ENCODE results near the gene TMEM221.

Gene TMEM221

DNA sequence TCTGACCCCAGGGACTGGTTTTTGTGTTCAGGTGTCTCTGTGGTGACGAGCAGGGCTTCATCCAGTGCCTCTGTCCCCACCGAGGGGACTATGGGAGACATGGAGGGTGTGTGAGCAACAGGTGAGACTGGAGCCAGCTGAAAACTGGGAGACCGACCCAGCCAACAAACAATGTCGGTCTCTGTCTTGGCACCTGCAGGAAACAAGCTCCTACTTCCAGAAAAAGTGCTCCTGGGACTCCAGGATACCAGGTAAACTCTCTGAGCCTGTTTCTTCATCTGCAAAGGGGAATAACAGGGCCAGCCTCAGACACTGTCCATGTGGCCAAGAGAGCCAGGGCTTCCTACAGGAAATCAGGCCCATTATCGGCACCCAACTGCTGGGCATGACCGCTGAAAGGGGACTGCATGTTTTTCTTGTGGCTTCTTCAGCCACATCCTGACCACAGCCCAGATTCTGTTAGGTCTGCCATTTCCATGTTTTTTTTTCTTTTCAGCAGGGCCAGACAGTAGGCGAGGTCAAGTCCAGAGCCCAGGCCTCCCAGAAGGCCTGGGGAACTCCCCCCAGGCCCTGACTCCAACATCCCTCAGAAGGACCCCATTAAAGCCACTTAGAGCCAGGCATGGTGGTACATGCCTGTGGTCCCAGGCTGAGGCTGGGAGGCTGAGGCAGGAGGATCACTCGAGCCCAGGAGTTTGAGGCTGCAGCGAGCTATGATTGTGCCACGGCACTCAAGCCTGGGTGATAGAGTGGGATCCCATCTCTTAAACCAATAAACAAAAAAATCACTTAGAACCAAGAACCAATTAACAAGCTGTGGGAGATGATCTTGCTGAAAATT lies 42.2 kb downstream of the TMEM221 start:
- no peak for DNase-seq (ENCODE audit: low read depth in 1 of 2, low spot score in 1 of 2)

DNA sequence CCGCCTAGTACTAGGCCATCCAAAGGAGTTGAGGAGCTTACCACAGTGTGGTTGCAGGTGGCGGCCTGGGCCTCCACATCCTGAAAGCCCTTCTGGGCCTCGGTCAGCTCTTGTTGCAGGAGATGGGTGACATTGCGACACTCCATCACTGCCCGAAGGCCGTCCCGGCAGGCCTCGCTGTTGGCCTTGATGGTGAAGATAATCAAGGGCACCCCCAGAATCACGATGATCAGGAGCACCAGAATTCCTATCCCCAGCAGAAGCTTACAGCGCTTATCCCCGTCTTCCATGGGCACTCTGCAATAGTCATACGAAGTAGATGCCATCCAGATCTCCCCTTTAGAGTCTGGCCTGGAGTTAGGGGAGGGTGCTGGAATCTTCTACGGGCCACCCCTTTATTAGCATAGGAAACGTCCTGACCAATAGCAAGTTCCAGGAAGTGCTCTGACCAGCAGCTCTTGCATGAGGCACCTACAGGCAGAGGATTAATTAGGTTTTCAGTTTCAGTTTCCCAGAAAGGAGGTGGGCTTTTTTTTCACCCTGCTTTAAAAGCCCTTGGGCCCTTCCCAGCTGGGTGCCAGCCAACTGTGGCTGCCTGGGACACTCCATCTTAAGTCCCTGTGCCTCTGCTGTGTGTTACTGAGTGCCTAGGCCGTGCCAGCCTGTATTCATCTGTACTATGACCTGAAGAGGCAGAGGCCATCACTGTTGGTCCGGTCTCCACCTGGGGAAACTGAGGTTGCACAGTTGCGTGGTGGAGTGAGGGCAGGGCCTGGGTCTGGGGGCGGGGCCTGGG lies 43.0 kb downstream of the TMEM221 start, which contains the start of gene BST2:
Gene BST2 (minus strand): TSS at position 381 of the 796 bp plus-strand sequence. CDS start 55 bp downstream, at position 326.
- DNase-seq (ENCODE audit: low read depth in 1 of 2, low spot score in 1 of 2) = no peak

DNA sequence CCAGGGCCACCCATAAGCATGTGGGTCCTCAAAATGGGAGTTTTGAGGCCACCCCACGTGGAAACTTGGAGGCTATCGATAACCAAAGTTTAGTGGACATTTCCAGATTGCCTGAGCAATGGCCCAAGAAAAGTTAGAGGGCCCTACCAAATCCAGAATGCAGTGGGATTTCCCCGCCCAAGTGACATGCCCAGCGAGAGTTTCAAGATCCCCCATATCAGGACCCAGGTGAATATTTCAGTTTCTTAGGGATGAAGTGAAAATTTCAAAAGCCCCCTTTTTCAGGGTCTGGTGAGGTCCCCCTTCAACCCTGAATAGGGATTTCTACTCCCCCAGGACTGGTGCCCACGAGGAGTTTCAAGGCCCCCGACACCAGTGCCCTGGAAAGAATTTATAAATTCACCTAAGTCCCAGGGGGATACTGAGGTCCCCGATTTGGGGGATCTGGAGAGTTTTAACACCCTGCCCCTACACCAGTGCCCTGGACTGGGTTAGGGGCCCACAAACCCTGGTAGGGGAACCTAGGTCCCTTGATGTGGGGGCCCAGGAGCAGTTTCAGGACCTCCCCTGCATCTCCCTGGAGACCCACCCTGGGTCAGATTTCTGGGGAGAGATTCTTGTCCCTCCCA lies 43.7 kb downstream of the TMEM221 start:
- no peak for DNase-seq (ENCODE audit: low read depth in 1 of 2, low spot score in 1 of 2)

DNA sequence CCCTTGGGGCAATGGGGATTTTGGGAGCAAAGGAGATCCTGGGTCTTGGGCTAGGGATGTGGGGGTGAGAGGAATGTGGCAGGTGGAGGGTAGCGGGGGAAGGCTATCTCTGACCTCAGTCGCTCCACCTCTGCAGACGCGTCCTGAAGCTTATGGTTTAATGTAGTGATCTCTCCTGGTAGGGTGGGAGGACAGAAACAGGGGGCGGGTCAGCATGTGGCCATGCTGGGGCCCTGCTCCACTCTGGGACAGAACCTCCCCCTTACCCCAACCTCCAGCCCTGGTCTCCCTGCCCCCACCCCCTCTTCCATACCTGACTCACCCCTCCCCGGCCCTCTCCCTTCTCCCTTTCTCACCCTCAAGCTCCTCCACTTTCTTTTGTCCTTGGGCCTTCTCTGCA lies 44.5 kb downstream of the TMEM221 start:
- no peak for DNase-seq (ENCODE audit: low read depth in 1 of 2, low spot score in 1 of 2)

DNA sequence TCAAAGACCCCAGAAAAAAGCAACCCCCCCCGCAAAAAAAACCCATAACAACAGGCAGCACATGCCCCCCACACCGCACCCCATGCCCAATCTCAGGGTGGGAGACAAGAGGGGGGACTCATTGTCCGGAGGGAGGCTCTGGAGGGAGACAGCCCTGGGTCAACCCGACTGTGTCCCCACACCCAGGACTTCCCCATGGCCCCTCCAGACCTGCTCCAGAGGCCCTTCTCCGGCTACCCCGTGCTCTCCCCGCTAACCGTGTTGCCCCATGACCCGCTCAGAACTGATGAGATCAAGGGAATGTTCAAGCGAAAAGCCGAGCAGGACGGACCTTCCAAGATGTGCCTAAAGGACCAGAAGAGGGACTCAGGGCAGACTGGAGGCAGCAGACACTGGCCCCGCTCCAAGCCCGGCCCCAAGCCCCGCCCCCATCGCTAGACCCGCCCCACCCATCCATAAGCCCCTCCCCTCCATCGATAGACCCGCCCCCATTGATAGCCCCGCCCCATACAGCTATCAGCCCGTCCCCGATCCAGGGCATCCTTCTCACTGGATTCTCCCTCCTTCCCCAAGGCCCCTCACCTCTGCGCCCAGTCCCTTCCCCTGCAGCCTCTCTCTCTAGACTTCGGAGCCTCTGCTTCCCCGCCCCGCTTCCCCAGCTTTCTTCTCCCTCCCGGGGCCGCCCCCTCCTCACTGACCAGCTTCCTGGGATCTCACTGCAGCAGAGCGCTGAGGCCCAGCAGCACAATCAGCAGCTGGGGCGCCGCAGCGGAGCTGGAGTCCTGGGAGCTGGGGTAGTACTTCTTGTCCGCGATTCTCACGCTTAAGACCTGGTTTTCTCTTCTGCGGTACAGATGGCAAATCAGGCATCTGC lies 45.2 kb downstream of the TMEM221 start:
- peak; percentile 20 to 34 for DNase-seq (ENCODE audit: low read depth in 1 of 2, low spot score in 1 of 2)

DNA sequence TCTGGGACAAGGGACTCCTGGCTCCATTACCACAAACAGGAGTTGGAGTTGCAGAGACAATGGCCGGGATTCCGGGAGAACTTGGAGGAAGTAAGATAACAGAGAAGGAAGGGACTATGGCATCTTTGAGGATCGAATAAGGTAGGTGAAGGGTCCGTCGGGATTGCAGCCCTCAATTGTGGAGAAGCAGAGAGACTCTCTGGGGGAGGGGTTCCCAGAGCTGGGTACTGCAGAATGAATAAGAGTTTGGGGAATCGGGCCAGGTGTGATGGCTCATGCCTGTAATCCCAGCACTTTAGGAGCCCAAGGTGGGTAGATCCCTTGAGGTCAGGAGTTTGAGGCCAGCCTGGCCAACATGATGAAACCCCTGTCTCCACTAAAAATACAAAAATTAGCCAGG lies 46.8 kb downstream of the TMEM221 start:
- no peak for DNase-seq (ENCODE audit: low read depth in 1 of 2, low spot score in 1 of 2)

DNA sequence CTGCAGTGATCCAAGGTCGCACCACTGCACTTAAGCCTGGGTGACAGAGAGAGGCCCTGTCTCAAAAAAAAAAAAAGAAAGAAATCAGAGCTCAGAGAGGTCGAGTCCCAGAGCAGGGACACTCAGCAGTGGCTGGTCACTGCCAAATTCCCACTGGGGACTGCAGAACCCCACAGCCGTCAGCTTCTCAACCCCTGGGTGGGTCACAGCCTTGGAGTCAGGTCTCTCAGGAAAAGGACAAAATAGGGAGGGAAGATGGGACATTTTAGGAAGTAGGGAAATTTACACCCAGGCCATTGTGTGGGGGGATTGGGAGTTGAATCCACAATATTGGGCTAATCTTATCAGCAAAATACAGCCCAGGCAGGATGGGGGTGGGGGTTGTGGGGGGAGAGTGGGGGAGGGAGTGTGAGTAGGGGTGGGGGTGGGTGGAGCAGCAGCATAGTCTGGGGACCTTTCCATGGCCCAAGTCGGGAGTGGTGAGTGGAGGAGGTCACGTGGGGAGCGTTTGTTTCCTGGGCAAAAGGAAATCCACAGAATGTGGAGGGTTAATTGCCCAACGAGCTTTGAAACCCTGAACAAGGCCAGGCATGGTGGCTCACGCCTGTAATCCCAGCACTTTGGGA lies 49.5 kb downstream of the TMEM221 start:
- no peak for DNase-seq (ENCODE audit: low read depth in 1 of 2, low spot score in 1 of 2)

DNA sequence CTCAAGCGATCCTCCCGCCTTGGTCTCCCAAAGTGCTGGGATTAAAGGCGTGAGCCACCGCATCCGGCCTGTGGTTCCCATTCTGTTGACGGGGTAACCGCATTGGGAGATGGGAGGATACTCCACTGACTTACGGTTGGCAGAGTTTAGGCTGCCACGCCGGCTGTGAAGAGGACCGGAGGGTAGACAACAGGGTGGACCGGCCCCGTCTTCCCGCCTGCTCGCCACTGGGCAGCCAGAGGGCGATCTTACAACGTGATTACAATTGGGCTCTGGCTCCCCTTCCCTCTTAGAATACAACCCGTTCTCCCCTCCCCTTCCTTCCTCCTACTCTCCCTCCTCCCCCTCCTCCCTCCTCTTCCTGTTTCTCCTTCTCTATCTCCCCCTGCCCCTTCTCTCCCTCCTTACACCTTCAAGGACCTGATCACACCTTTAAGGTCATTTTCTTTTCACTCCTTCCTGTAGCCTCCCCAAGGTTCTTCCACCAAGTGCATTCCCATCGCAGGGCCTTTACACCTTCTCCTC lies 53.5 kb downstream of the TMEM221 start:
- DNase-seq (ENCODE audit: low read depth in 1 of 2, low spot score in 1 of 2) = peak; percentile 33 to 60

DNA sequence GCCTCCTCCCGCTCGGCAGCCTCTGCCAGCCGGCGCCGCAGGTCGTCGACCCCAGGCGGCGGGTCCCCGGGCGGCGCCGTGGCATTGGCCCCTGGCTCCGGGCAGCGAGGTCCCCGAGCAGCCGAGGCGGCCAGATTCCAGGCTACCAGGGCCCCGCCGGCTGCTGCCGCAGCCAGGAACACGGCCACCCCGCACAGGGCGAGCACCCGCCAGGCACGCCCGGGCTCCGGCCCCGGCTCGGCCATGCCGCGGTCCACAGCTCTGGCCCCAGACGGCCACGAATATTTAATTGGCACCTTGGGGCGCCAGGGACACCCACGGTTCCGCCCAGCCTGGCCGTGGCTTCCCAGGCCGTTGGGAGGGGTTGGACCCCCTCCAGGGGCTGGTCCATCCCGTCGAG lies 54.6 kb downstream of the TMEM221 start, which contains the start of gene CCDC194:
Gene CCDC194 (minus strand): TSS at position 283 of the 400 bp plus-strand sequence. CDS start 38 bp downstream, at position 245.
- DNase-seq (ENCODE audit: low read depth in 1 of 2, low spot score in 1 of 2) = no peak

DNA sequence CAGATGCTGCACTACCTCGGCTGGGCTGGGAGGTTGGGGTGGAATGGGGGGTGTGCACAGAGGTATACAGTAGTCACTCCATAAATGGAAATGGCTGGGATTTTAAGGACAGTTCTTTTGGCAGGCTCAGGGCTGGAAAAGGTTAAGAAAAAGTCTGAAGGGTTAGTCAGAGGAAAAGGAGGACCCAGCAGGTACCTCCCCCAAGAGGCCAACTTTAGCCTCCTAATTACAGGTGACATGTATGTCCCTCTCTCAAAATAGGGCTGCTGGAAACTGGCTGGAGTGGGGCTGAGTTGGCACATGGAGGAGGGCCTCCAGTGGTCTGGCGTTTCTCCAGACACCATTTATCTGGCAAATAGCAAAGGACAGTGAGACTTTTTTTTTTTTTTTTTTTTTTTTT lies 55.5 kb downstream of the TMEM221 start:
- DNase-seq (ENCODE audit: low read depth in 1 of 2, low spot score in 1 of 2) = no peak

DNA sequence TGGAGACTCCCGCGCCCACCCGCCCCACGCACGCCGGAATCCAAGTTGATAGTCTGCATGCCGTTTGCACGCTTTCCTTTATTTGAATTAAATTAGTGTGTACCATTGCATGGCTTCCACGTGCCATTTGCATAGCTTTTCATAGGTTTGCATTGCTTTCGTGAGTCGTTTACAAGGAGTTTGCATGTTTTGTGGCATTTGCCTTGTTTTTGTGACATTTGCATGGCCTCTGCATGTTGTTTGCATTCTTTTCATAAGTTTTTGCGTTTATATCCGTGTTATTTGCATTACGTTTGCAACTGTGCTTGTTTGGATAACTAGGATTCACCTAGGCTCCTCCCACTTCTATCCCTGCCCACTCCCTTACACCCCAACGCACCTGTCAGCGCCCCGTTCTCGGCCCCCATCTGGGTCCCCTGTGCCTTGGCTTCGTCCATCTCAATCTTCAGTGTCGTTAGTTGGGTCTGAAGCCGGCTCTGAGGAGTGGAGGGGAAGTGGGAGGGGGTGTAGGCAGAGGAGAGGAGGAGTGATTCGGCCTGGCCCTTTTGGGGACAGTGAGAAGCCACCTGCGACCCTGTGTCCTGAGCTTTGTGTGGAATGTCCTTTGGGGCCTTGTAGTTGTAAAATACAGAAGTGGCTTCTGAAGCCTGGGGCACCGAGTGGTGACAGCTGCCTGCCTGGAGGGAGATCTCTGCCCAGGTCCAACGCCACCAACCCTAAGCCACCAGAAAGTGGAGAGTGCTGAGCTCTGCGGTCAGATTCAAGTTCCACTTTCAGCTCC lies 56.9 kb downstream of the TMEM221 start:
- DNase-seq (ENCODE audit: low read depth in 1 of 2, low spot score in 1 of 2) = no peak

DNA sequence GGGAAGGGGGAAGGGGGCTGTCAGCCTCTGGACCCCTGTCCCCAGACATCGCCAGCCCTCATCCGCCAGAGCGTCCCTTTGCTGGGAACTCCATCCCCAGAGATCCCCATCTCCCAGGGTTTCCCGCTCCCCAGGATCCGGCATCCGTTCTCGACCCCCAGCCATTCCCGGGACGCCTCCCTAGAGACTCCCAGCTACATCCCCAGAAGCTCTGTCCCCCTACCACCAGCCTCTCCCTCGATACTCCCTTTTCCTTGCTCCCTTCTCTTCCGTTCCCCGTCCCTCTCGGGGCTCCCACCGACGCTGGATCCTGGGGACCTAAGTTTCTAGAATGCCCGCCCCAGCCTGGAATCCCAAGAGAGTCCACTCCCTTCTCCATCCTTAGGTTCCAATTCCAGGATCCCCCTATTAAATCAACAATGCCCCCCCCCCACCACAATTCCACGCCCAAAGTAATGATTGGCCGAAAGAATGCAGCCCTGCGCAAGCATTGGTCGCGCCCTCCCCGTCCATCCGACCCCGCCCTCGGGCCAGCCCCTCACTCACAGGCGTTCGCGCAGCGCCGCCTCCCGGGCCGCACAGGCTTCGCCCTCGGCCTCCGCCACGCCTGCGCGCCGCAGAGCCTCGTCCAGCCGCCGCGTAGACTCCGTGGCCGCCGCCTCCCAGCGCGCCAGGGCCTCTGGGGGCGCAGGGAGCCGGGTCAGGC lies 57.6 kb downstream of the TMEM221 start:
- peak; percentile 74 to 86 for DNase-seq (ENCODE audit: low read depth in 1 of 2, low spot score in 1 of 2)

DNA sequence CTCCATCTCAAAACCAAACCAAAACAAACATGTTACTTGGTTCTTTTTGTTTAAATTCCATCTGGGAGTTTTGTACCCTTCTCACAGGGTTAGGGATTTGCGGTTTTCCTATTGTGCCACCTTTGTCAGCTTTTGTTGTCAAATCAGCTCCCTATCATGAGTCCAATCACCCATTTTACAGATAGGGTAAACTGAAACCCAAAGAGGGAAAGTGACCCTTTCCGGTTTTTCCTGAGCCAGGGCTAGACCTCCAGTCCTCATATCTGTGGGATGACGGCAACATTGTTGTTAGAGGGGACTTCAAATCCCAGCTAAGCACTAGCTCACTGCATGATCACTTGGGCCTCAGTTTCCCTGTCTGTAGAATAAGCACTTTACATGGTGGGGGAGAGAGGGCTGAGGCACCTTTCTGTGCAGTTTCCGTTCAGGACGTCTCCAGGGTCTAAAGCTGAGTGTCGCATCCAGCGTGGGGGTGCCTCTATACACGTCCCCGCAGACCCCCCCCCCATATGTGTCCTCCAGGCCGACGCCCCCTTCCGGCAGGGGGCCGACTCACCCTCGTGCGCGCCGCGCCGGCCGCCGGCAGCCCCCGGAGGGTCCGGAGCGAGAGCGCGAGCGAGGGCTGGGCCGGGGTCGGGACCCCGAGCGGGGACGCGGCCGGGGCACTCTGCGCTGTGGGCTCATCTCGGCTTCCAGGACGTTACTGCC lies 58.4 kb downstream of the TMEM221 start:
- no peak for DNase-seq (ENCODE audit: low read depth in 1 of 2, low spot score in 1 of 2)

DNA sequence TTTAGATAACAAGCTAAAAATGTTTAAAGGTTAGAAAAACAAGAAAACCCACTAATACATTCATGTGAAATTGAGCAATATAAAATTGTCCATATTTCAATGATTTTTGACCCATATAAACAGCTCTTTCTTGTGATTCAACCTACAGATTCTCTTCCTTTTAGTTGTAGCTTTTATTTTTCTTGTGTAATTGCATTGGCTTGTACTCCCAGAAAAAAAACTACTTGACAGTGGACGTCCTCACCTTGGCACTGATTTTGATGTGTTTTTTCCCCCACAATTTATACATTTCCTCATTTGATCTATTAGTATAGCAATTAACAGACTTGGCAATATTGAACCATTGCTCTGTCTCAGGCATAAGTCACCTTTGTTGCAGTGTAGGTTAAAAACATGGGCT lies 59.2 kb downstream of the TMEM221 start:
- no peak for DNase-seq (ENCODE audit: low read depth in 1 of 2, low spot score in 1 of 2)

DNA sequence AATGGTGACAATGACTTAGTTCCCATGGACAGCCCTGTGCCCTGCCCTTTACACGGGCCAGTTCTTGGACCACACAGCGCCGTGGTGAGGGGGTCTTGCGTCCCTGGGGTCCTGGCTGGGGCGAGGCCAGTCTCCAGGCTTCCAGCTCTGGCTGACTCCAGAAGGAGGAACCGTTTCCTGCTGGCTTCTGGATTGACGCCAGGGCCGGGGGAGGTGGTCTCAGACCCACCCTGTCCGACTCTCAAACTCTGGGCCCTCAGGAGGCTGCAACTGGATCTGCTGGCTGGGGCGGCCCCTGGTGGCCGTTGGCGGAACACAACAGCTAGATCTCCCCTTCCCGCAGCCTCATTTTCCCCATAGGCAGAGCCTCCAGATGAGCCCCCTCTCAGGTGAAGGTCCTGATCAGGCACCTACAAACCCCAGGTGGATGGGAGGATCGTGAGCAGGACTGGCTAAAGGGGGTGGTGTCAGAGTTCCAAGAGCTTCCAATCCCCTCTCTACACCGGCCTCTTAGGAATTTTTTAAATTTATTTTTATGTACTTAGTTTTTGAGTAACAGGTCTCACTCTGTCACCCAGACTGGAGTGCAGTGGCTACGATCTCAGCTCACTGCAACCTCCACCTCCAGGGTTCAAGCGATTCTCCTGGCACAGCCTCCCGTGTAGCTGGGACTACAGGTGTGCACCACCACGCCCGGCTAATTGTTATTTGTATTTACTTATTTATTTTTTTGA lies 62.4 kb downstream of the TMEM221 start:
- peak; percentile 44 to 57 for DNase-seq (ENCODE audit: low read depth in 1 of 2, low spot score in 1 of 2)
